Endometrial microvascular endothelial cells (primary cell): ENCODE results near the gene GRIK1. TPM values are rescaled to one million over a fixed set of nuclear protein-coding genes. Genes with fewer than 3 reads are reported as not detected.

Experiments
- in situ Hi-C: cut with HindIII; loops from 2 replicates; pipeline ENCODE4 v1.10.0; 2017; ENCODE audit warnings: low sequenced_read_pairs, low pct_unique_long_range_greater_than_20kb; ENCODE audit errors: inconsistent ontology term
- total RNA-seq: library from RNA; depleted of rRNA; stranded (reverse); fragments of >200 nt; gene quantifications from one replicate; pipeline ENCODE4 v1.2.3, GENCODE V29; 2015; ENCODE audit errors: inconsistent ontology term

GRIK1 gene
- total RNA-seq, 1 donor from 2014 or later = not detected

DNA sequence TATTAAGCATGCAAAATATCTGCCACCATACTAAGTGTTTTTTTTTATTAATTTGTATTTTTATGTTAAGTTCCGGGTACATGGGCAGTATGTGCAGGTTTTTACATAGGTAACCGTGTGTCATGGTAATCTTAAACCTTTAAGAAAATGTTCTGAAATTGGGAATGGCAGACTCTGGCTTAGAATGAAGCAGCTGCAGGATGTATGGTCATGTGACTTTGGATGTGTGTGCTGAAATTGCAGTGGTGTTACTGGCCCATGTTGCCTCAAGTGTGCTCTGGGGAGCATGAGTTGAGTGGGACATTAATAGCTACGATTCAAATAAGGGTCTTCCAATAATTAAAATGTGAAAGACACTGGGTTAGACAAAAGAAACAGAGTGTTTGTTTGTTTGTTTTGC, 6.7 kb downstream of the GRIK1 start:
- in situ Hi-C loops = no loop called here

- in situ Hi-C loops = no loop called here
Observed at GRCh38 chr21:29928537-29928936, 11.3 kb downstream of the GRIK1 start.

GRCh38 chr21:29920938-29921337, 18.9 kb downstream of the GRIK1 start:
- in situ Hi-C loops = no loop called here

- in situ Hi-C loops = no loop called here
Observed at GRCh38 chr21:29914326-29914725, 25.5 kb downstream of the GRIK1 start.

GRCh38 chr21:29909571-29909970, 30.2 kb downstream of the GRIK1 start:
- in situ Hi-C loops = no loop called here

GRCh38 chr21:29904359-29905282, 35.2 kb downstream of the GRIK1 start:
- in situ Hi-C loops = no loop called here

- in situ Hi-C loops = no loop called here
Observed at GRCh38 chr21:29896884-29897283, 42.9 kb downstream of the GRIK1 start.

GRCh38 chr21:29893687-29894086, 46.1 kb downstream of the GRIK1 start:
- in situ Hi-C loops = no loop called here

GRCh38 chr21:29892379-29892778, 47.4 kb downstream of the GRIK1 start:
- in situ Hi-C loops = no loop called here

DNA sequence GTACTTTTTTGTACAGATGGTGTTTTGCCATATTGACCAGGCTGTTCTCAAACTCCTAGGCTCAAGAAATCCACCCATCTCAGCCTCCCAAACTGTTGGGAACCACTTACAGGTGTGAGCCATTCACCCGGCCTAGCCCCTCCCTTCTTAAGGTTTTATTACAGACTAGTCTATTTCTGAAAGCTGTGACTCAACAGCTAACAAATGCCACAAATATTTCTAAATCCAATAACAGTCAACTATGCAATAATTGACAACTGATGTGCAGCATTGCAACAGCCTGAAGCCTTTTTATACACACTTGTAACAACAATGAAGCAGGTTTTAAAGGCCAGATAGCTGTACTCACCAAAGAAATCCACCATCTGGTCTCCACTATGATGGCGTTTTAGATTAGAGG, 51.4 kb downstream of the GRIK1 start:
- in situ Hi-C loops = no loop called here

DNA sequence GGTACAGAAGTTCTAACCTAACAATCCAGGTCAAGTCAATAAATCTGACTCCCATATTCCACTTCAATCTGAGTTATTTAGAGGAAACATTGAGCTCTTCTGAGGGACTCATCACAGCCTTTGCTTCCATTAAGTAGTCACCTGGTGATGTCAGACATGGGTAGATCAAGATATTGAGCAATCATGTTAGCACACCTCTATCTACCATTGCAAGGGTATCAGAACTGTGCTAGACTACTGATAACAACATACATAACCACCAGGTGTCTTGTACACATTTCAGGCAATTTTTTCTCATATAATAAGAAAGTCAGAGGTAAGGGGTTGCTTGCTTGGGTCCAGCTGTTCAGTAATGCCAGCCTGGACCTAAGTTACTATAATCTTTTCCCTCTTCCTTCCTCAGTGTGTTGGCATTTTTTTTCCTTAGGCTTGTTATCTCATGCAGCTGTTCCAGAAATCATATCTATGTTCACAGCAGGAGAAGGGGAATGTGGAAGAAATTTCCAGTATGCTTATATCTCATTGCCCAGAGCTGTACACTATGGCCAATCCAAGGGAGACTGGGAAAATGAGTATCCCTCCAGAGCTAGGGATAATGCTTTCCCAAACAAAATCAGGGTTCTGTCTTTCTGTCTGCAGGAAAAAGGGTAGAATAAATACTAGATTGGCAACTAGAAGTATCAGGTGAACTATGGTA, 52.3 kb downstream of the GRIK1 start:
- in situ Hi-C loops = no loop called here

DNA sequence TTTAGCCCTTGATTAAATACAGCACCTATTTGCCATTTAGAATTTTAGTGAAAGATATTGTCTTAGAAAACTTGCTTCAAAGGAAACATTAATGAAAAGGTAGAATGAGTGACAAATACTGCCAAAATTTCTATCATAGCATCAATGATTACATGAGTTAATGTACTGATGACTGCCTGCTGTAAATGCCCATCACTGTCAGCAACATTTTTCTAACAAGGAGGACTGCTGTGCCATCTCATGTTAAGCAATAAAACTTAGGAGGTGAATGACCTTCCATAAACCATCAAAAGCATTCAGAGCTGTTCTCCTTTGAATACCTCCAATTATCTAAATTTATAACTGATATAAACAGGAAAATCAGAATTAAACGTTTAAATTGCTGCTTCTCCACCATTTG, 54.3 kb downstream of the GRIK1 start:
- in situ Hi-C loops = no loop called here

DNA sequence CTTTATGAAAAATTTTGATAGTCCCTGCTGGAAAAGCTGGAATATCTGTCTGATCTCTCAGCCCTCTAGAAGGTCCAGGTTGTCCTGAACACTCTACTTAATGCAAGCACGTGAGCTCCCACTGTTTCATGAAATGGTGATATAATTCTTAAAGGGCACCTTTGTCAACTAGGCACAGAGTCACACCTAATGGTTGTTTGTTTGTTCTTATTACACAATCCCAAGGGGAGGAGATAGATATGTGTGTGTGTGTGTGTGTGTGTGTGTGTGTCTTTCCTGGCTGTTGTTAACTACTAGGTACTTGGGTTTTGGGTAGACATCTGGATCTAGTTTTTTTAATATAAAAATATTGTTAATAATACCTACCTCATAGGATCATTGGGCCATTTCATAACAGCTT, 63.9 kb downstream of the GRIK1 start:
- in situ Hi-C loops = no loop called here

GRCh38 chr21:29875036-29875716, 64.6 kb downstream of the GRIK1 start:
- in situ Hi-C loops = no loop called here

- in situ Hi-C loops = no loop called here
Observed at GRCh38 chr21:29873908-29874307, 65.9 kb downstream of the GRIK1 start.

DNA sequence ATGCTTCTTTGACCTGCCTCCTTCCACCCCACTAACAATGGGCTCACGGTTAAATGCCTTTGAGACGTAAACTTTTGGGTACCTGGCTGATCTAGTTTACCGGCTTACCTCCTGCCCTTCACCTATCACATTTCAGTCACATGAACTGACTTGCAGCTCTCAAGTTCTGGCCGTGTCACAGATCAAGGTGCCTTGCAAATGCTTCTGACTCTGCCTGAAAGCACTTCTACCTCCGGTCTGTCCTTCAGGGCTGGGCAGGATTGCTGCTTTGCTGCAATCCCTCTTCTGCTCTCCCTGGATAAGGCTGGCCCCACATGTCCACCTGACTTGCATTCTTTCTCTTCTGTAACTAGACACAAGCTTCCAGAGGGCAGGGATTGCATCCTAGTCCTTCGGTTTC, 69.0 kb downstream of the GRIK1 start:
- in situ Hi-C loops = no loop called here

- in situ Hi-C loops = no loop called here
Observed at GRCh38 chr21:29867796-29868195, 72.0 kb downstream of the GRIK1 start.

DNA sequence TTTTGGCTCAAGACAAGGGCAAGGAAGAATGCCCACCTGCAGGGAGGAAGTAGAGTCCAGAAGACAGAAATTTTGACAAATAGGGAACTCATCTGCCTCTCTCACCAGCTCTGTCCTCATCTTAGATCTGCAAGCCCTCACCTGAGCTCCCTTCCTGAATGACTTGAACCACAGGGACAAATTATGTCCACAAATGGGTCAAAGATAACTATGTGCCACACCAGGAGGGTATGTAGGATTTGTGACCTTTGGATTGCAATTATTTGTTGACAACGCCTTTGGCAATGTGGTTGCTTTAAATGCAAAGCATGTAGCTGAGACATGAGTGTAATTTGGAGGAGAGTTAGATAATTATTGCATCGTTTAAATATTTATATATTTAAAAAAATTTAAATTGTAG, 79.5 kb downstream of the GRIK1 start:
- in situ Hi-C loops = no loop called here

DNA sequence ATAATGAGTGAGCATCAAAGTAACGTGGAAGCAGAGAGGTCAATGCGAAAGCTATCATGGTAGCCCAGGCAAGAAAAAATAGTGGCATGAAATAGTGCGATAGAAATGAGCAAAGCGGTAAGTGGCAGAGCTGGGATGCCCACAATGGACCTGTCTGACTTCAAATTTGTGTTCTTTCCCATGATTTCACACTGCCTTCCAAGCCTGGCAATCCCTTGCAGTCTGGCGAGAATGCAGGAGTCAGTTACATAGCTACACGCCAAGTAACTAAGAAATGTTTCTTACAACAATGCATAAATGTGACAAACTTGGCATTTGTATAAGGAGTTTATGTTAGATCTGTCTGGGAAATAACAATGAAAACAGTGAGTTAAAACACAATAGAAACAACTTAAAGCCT, 82.6 kb downstream of the GRIK1 start:
- in situ Hi-C loops = no loop called here

DNA sequence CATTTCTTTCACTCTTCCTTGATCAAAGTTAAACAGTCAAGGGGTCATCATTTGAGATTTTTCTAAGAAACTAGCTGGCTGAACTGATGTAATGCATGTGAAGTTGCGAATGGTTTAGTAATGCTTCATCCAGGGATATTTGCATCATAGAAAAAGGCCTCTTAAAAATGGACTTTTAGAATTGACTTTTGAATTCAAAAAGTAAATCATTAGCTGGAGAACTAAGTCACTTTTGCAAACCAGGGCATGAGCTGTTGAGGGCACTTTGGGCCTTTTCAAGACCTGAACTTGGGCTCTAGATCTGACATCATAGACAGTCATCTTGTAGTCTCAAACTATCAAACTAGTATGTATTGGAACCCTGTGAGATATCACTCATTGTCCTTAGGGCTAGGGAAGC, 85.0 kb downstream of the GRIK1 start:
- in situ Hi-C loops = no loop called here
